Vagina (tissue), 2 donors: ENCODE measurements around the gene SLC9A7. TPM values are rescaled to one million over a fixed set of nuclear protein-coding genes. Genes with fewer than 3 reads are reported as not detected.

Experiments
- DNase-seq, 2 donors: peaks; one replicate each; pipeline ENCODE4 v3.0.0-alpha.2; 2017; ENCODE audit errors: extremely low spot score in 2 of 2
- H3K27ac ChIP-seq: fragments of 200-600 bp; sonication (generic); one replicate; pipeline ENCODE4 v1.5.1; 2019
- H3K27me3 ChIP-seq: fragments of 200-600 bp; sonication (generic); one replicate; pipeline ENCODE4 v1.5.1; 2019
- H3K36me3 ChIP-seq, 2 donors: fragments of 200-600 bp; sonication (generic); one replicate each; pipeline ENCODE4 v1.5.1; 2017 to 2019
- H3K4me1 ChIP-seq: fragments of 200-600 bp; sonication (generic); one replicate; pipeline ENCODE4 v1.5.1; 2019
- H3K4me3 ChIP-seq, 2 donors: fragments of 200-600 bp; sonication (generic); 1 replicate in 1 of 2; 2 replicates in 1 of 2; pipeline ENCODE4 v1.5.1; 2016 to 2019
- H3K9me3 ChIP-seq: fragments of 200-600 bp; sonication (generic); one replicate; pipeline ENCODE4 v1.5.1; 2019
- POLR2A ChIP-seq, 2 donors: fragments of 450-650 bp; IDR thresholded peaks; one replicate each; pipeline ENCODE4 v1.6.1; 2017; ENCODE audit warnings: antibody characterized with exemption in 2 of 2, mild to moderate bottlenecking in 2 of 2, moderate library complexity in 2 of 2
- POLR2AphosphoS5 ChIP-seq, 2 donors: sonication (generic); formaldehyde crosslinking; IDR thresholded peaks; one replicate each; pipeline ENCODE4 v1.9.0; 2017; ENCODE audit warnings: antibody characterized with exemption in 2 of 2, mild to moderate bottlenecking in 2 of 2, low read depth in 1 of 2; ENCODE audit not compliant: insufficient read depth in 1 of 2
- intact Hi-C: fragments of 100-400 bp; cut with DNase I; formaldehyde crosslinking; loops from one replicate; pipeline ENCODE4 v1.15.1; 2023
- total RNA-seq: library from RNA; depleted of rRNA; stranded (reverse); fragments of >200 nt; gene quantifications from one replicate; pipeline ENCODE4 v1.2.3, GENCODE V29; 2016
- TF ChIP-seq, protein P1 (sequence below), 3 experiments: fragments of 450-650 bp in 2 of 3; fragments of 200-600 bp in 1 of 3; sonication (generic) in 1 of 3; IDR thresholded peaks; one replicate each; pipeline ENCODE4 v1.5.1; 2017 to 2019; ENCODE audit warnings: antibody characterized with exemption in 3 of 3, mild to moderate bottlenecking in 2 of 3, moderate library complexity in 2 of 3

SLC9A7 gene
- total RNA-seq, 1 donor from 2014 or later: 4.2 TPM

DNA sequence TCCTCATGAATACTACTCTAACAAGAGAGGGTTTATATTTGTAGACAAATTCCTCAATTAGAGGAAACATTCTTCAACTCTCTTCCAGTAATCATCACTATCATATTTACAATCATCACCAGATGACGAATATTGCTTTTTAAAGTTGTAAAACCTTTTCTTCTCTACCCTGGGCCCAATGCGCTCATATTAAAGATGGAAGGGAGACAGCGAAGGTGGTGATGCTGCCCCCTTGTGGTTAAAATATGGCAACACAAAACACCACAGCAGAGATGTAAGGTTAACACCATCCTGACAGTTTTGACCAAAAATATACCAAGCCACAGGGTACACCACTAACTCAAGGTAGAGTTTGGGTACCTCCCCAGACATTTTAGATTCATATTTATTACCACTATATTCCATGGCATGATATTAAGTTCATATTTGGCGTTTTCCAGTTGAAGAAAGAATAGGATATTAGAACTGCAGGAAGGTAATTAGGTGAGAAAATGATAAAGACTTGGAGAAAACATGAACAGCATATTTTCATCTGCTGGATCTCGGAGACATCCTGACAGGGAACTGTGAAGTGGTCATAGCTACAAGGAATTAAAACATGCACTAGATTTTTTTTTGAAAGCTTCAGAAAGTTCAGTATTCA lies 72.8 kb downstream of the SLC9A7 start:
- no peak overlapping the region for H3K4me3 ChIP-seq
- intact Hi-C loops: no loop called here
- no peak for TF ChIP-seq POLR2A (IDR thresholded peaks at IDR 0.05)
- TF ChIP-seq, protein P1, sequence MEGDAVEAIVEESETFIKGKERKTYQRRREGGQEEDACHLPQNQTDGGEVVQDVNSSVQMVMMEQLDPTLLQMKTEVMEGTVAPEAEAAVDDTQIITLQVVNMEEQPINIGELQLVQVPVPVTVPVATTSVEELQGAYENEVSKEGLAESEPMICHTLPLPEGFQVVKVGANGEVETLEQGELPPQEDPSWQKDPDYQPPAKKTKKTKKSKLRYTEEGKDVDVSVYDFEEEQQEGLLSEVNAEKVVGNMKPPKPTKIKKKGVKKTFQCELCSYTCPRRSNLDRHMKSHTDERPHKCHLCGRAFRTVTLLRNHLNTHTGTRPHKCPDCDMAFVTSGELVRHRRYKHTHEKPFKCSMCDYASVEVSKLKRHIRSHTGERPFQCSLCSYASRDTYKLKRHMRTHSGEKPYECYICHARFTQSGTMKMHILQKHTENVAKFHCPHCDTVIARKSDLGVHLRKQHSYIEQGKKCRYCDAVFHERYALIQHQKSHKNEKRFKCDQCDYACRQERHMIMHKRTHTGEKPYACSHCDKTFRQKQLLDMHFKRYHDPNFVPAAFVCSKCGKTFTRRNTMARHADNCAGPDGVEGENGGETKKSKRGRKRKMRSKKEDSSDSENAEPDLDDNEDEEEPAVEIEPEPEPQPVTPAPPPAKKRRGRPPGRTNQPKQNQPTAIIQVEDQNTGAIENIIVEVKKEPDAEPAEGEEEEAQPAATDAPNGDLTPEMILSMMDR (IDR thresholded peaks at IDR 0.05): peak; percentile 49 to 59 (median 52)
- no peak overlapping the region for H3K27ac ChIP-seq
- no peaks in the 10 kb centered on the region for H3K9me3 ChIP-seq
- no peak for DNase-seq
- no peaks in the 10 kb centered on the region for H3K36me3 ChIP-seq
- H3K4me1 ChIP-seq: no peaks in the 10 kb centered on the region
- H3K27me3 ChIP-seq: no peaks in the 10 kb centered on the region

- DNase-seq: no peak
- H3K27ac ChIP-seq: no peak overlapping the region
- H3K36me3 ChIP-seq: no peaks in the 10 kb centered on the region
- intact Hi-C loops: no loop called here
- H3K4me3 ChIP-seq: no peak overlapping the region
- H3K4me1 ChIP-seq: no peaks in the 10 kb centered on the region
- no peak for TF ChIP-seq POLR2AphosphoS5 (IDR thresholded peaks at IDR 0.05; ENCODE audit: insufficient read depth in 1 of 2, low read depth in 1 of 2)
- no peak for TF ChIP-seq POLR2A (IDR thresholded peaks at IDR 0.05)
- TF ChIP-seq, protein P1 (IDR thresholded peaks at IDR 0.05): no peak
- H3K27me3 ChIP-seq: no peaks in the 10 kb centered on the region
- no peaks in the 10 kb centered on the region for H3K9me3 ChIP-seq
These were observed 75.9 kb downstream of the SLC9A7 start for GRCh38 chrX:46683048-46683447.

GRCh38 chrX:46681849-46682248 lies 77.1 kb downstream of the SLC9A7 start:
- no peak for DNase-seq
- Histone ChIP-seq H3K9me3 (no peaks in the 10 kb centered on the region), H3K4me1 (no peaks in the 10 kb centered on the region), H3K27me3 (no peaks in the 10 kb centered on the region), H3K36me3 (no peaks in the 10 kb centered on the region), H3K27ac (no peak overlapping the region), H3K4me3 (no peak overlapping the region)
- TF ChIP-seq POLR2A (IDR thresholded peaks at IDR 0.05): no peak
- TF ChIP-seq POLR2AphosphoS5 (IDR thresholded peaks at IDR 0.05; ENCODE audit: insufficient read depth in 1 of 2, low read depth in 1 of 2): no peak
- TF ChIP-seq, protein P1 (IDR thresholded peaks at IDR 0.05): no peak
- intact Hi-C loops: no loop called here

- H3K4me1 ChIP-seq: no peaks in the 10 kb centered on the region
- H3K27ac ChIP-seq: no peak overlapping the region
- H3K4me3 ChIP-seq: no peak overlapping the region
- no peaks in the 10 kb centered on the region for H3K9me3 ChIP-seq
- H3K36me3 ChIP-seq: no peaks in the 10 kb centered on the region
- intact Hi-C loops: no loop called here
- H3K27me3 ChIP-seq: no peaks in the 10 kb centered on the region
- TF ChIP-seq POLR2AphosphoS5 (IDR thresholded peaks at IDR 0.05; ENCODE audit: insufficient read depth in 1 of 2, low read depth in 1 of 2) (no peak), POLR2A (IDR thresholded peaks at IDR 0.05) (no peak)
- TF ChIP-seq, protein P1 (IDR thresholded peaks at IDR 0.05): no peak
- no peak for DNase-seq
These were observed 80.7 kb downstream of the SLC9A7 start for GRCh38 chrX:46678232-46678631.
